HG03565 (cell line): ENCODE measurements around the gene B4GALT5.
"Not testable (repeated sequence)": the region's sequence is repeated elsewhere in the genome, so short reads cannot be mapped to it uniquely, and the experiment has no call there.

Source experiments
- ATAC-seq: cut with Tn5 transposase; IDR thresholded peaks from one replicate; pipeline ENCODE4 v1.9.1; 2021; ENCODE audit warnings: mild to moderate bottlenecking, moderate library complexity; ENCODE audit not compliant: unreplicated experiment

B4GALT5 gene

GRCh38 chr20:49682278-49682677 lies 31.4 kb downstream of the B4GALT5 start:
- no peak for ATAC-seq

GRCh38 chr20:49681850-49682216 lies 31.8 kb downstream of the B4GALT5 start:
- ATAC-seq, result no peak

- no peak for ATAC-seq
Observed at GRCh38 chr20:49680484-49680883, 33.2 kb downstream of the B4GALT5 start.

GRCh38 chr20:49679634-49680033 lies 34.0 kb downstream of the B4GALT5 start:
- ATAC-seq, result no peak

- no peak for ATAC-seq
Observed at GRCh38 chr20:49677777-49678758, 35.6 kb downstream of the B4GALT5 start.

- peak; percentile 36 for ATAC-seq
Observed at GRCh38 chr20:49676581-49677291, 36.9 kb downstream of the B4GALT5 start.

GRCh38 chr20:49675368-49676151 lies 38.1 kb downstream of the B4GALT5 start:
- ATAC-seq, result peak; percentile 36

GRCh38 chr20:49674383-49675352 lies 39.0 kb downstream of the B4GALT5 start:
- ATAC-seq, result no peak

GRCh38 chr20:49672096-49672664 lies 41.5 kb downstream of the B4GALT5 start:
- no peak for ATAC-seq

- no peak for ATAC-seq
Observed at GRCh38 chr20:49671433-49671832, 42.2 kb downstream of the B4GALT5 start.

- peak; percentile 42 for ATAC-seq
Observed at GRCh38 chr20:49669601-49670189, 44.0 kb downstream of the B4GALT5 start.

- not testable (repeated sequence) for ATAC-seq
Observed at GRCh38 chr20:49668878-49669195, 44.8 kb downstream of the B4GALT5 start.

- ATAC-seq, result peak; percentile 43
Observed at GRCh38 chr20:49668181-49668877, 45.3 kb downstream of the B4GALT5 start.

GRCh38 chr20:49666911-49667310 lies 46.8 kb downstream of the B4GALT5 start:
- no peak for ATAC-seq

- no peak for ATAC-seq
Observed at GRCh38 chr20:49665796-49666195, 47.9 kb downstream of the B4GALT5 start.

GRCh38 chr20:49664612-49665313 lies 48.9 kb downstream of the B4GALT5 start:
- no peak for ATAC-seq

- no peak for ATAC-seq
Observed at GRCh38 chr20:49663112-49663511, 50.6 kb downstream of the B4GALT5 start.
